SU-DHL-6 (cell line): ENCODE measurements around the gene C3orf18.

Experiments used
- H2AFZ ChIP-seq: fragments of 200-600 bp; sonication (generic); 2 replicates; pipeline ENCODE4 v1.6.1; 2014; ENCODE audit warnings: low read depth, mild to moderate bottlenecking, moderate library complexity, mixed read lengths, antibody characterized with exemption, low read length; ENCODE audit not compliant: severe bottlenecking
- H3F3A ChIP-seq: fragments of 200-600 bp; shearing (Covaris generic); 2 replicates; pipeline ENCODE4 v1.6.0; 2016; ENCODE audit warnings: antibody characterized with exemption, mild to moderate bottlenecking; ENCODE audit not compliant: insufficient read depth
- H3K27ac ChIP-seq: fragments of 200-600 bp; sonication (generic); 2 replicates; pipeline ENCODE4 v1.5.1; 2016; ENCODE audit warnings: low read depth, mild to moderate bottlenecking, low read length, moderate library complexity, mixed read lengths
- H3K27me3 ChIP-seq: fragments of 200-600 bp; sonication (generic), shearing (Covaris generic); 2 replicates; pipeline ENCODE4 v1.6.0; 2014; ENCODE audit warnings: mild to moderate bottlenecking, low read length
- H3K36me3 ChIP-seq: fragments of 200-600 bp; sonication (generic); 2 replicates; pipeline ENCODE4 v1.6.1; 2014; ENCODE audit warnings: mild to moderate bottlenecking, low read length, mixed read lengths
- H3K4me2 ChIP-seq: fragments of 300-600, 200-600 bp; shearing (Covaris generic), sonication (generic); 2 replicates; pipeline ENCODE4 v1.6.0; 2014; ENCODE audit warnings: low read length, low read depth, mild to moderate bottlenecking; ENCODE audit not compliant: poor library complexity, severe bottlenecking
- H3K4me3 ChIP-seq: fragments of 200-600 bp; sonication (generic); 2 replicates; pipeline ENCODE4 v1.5.1; 2014; ENCODE audit warnings: antibody characterized with exemption, low read length, mild to moderate bottlenecking, mixed read lengths; ENCODE audit not compliant: insufficient read depth, poor library complexity, severe bottlenecking
- H3K79me2 ChIP-seq: fragments of 200-600 bp; sonication (generic); 2 replicates; pipeline ENCODE4 v1.6.1; 2014; ENCODE audit warnings: mild to moderate bottlenecking, low read length, moderate library complexity; ENCODE audit not compliant: insufficient read depth
- H3K9ac ChIP-seq: fragments of 200-600 bp; sonication (generic); 2 replicates; pipeline ENCODE4 v1.7.0; 2014; ENCODE audit warnings: mild to moderate bottlenecking, low read length
- H3K9me2 ChIP-seq: fragments of 200-600 bp; sonication (generic); replicated peaks from 2 replicates; pipeline ENCODE4 v1.6.1; 2014; ENCODE audit warnings: low read length; ENCODE audit not compliant: insufficient read depth
- H3K9me3 ChIP-seq: fragments of 200-600 bp; sonication (generic); 2 replicates; pipeline ENCODE4 v1.6.1; 2014; ENCODE audit warnings: low read length, mixed read lengths; ENCODE audit not compliant: insufficient read depth
- H4K20me1 ChIP-seq: fragments of 200-600 bp; sonication (generic); 2 replicates; pipeline ENCODE4 v1.6.1; 2014; ENCODE audit warnings: low read depth, mild to moderate bottlenecking, antibody characterized with exemption, low read length, moderate library complexity, mixed read lengths
- CTCF ChIP-seq: fragments of 200-600 bp; sonication (generic); IDR thresholded peaks from one replicate; pipeline ENCODE4 v1.5.1; 2017; ENCODE audit warnings: antibody characterized with exemption, mild to moderate bottlenecking, low read length, moderate library complexity; ENCODE audit not compliant: insufficient read depth, poor library complexity, severe bottlenecking
- EZH2phosphoT487 ChIP-seq: fragments of 200-600 bp; sonication (generic), shearing (Covaris generic); conservative IDR thresholded peaks from 2 replicates; pipeline ENCODE4 v1.6.1; 2018; ENCODE audit warnings: mild to moderate bottlenecking, antibody characterized with exemption, low read length, moderate library complexity, mixed read lengths

C3orf18 gene

GRCh38 chr3:50539356-50540286 lies 27.9 kb downstream of the C3orf18 start:
- Histone ChIP-seq H3K4me3 (no peak overlapping the region), H3K36me3 (no peaks in the 10 kb centered on the region), H2AFZ (no peak overlapping the region), H3K4me2 (no peak overlapping the region), H3K79me2 (no peaks in the 10 kb centered on the region), H3K9me3 (no peaks in the 10 kb centered on the region), H4K20me1 (no peaks in the 10 kb centered on the region), H3K27ac (no peak overlapping the region), H3F3A (no peaks in the 10 kb centered on the region), H3K9me2 (no peaks in the 10 kb centered on the region), H3K27me3 (no peaks in the 10 kb centered on the region), H3K9ac (no peak overlapping the region)
- TF ChIP-seq EZH2phosphoT487 (no peak), CTCF (no peak)

DNA sequence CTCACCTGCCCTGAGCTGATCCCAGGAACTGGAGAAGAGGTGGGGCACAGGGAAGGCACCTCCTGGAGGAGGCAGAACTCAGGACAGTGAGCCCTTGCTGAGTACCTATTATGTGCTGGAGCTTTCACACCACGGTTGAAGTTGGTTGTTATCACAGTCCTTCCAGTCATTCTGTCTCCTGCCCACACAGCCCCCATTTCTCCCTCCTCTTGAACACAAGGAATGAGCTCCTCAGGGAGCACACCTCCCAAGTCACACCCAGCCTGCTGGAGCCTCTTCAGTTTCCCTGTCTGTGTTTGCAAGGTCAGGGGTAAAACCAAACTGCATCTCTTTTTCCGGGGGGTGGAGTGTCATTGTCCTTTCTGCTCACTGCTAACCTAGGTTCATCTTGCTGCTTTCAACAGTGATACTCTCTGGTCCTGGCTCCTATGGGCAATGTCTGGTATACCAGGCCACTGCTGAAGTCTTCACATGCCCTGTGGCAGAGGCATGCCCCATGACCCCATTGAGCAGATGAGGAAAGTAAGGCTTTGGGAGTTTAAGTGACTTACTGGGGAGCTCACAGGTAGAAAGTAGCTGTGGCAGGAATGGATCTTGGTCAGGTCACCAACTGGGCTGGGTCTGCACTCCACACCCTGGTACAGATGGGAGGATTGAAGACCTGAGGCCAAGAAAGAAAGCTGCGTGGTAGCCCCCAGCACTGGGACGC lies 30.0 kb downstream of the C3orf18 start:
- Histone ChIP-seq H3K27ac (no peak overlapping the region), H3K9me3 (no peaks in the 10 kb centered on the region), H3K4me2 (no peak overlapping the region), H2AFZ (no peak overlapping the region), H3K4me3 (no peak overlapping the region), H3K79me2 (no peaks in the 10 kb centered on the region), H3K36me3 (no peaks in the 10 kb centered on the region), H3F3A (no peaks in the 10 kb centered on the region), H3K27me3 (no peaks in the 10 kb centered on the region), H4K20me1 (no peaks in the 10 kb centered on the region), H3K9ac (no peak overlapping the region), H3K9me2 (no peaks in the 10 kb centered on the region)
- TF ChIP-seq CTCF = no peak
- no peak for TF ChIP-seq EZH2phosphoT487

DNA sequence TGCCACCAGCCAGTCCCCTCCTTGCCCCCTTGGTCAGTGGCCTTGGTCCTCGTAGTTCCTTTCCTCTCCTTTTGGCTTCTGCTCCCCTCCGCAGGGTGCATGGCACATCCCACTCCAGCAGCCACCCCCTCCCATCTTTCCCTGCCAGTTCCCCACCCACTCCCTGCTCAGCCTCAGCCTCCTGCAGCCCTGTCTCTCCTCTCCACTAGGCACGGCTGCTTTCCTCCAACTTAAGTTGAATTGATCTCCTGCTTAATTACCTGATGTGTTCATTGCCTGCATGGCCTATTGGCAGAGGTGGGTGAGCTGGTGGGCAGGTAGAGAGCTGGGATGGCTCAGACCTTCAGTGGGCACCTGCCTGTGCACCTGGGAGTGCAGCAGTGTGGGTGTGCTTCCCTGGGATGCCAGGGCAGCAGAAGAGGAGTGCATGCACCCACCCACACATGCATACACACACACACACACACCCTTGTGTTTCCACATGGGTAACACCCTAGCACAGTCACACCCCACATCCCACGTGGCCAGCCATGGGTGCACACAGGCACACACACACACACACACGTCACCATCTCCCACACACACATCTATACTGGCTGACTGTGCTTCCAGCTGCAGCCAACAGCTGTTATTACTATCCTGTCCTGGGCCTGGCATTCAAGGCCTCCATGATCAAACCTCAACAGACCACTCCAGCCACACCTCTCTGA lies 30.9 kb downstream of the C3orf18 start:
- no peak overlapping the region for H2AFZ ChIP-seq
- H3K4me3 ChIP-seq = no peak overlapping the region
- no peak overlapping the region for H3K27ac ChIP-seq
- no peaks in the 10 kb centered on the region for H3K9me3 ChIP-seq
- H3K27me3 ChIP-seq = no peaks in the 10 kb centered on the region
- TF ChIP-seq CTCF (no peak), EZH2phosphoT487 (no peak)
- no peaks in the 10 kb centered on the region for H3K9me2 ChIP-seq
- H3F3A ChIP-seq = no peaks in the 10 kb centered on the region
- H3K36me3 ChIP-seq = no peaks in the 10 kb centered on the region
- H3K79me2 ChIP-seq = no peaks in the 10 kb centered on the region
- no peak overlapping the region for H3K9ac ChIP-seq
- H3K4me2 ChIP-seq = no peak overlapping the region
- H4K20me1 ChIP-seq = no peaks in the 10 kb centered on the region
